Measurements from ENCODE around the gene PCDHGB4.
"Not testable (repeated sequence)": the region's sequence is repeated elsewhere in the genome, so short reads cannot be mapped to it uniquely, and the experiment has no call there.

PCDHGB4 gene

DNA sequence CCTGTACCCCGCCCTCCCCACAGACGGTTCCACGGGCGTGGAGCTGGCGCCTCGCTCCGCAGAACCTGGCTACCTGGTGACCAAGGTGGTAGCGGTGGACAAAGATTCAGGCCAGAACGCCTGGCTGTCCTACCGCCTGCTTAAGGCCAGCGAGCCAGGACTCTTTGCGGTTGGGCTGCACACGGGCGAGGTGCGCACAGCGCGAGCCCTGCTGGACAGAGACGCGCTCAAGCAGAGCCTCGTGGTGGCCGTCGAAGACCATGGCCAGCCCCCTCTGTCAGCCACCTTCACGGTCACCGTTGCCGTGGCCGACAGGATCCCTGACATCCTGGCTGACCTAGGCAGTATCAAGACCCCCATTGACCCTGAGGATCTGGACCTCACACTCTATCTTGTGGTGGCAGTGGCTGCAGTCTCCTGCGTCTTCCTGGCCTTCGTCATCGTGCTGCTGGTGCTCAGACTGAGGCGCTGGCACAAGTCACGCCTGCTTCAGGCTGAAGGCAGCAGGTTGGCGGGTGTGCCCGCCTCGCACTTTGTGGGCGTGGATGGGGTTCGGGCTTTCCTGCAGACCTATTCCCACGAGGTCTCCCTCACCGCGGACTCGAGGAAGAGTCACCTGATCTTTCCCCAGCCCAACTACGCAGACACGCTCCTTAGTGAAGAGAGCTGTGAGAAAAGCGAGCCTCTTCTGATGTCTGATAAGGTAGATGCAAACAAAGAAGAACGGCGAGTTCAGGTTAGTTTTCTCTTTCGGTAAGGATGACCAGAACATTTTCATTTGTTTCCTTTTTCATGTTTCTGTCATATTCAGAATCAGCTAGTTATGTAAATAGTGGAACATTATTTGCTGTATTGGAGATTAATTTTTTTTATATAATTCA is 21.2 kb upstream of the PCDHGB4 start:
- DNase-seq (ENCODE audit: low read depth in 2 of 2): no peak

DNA sequence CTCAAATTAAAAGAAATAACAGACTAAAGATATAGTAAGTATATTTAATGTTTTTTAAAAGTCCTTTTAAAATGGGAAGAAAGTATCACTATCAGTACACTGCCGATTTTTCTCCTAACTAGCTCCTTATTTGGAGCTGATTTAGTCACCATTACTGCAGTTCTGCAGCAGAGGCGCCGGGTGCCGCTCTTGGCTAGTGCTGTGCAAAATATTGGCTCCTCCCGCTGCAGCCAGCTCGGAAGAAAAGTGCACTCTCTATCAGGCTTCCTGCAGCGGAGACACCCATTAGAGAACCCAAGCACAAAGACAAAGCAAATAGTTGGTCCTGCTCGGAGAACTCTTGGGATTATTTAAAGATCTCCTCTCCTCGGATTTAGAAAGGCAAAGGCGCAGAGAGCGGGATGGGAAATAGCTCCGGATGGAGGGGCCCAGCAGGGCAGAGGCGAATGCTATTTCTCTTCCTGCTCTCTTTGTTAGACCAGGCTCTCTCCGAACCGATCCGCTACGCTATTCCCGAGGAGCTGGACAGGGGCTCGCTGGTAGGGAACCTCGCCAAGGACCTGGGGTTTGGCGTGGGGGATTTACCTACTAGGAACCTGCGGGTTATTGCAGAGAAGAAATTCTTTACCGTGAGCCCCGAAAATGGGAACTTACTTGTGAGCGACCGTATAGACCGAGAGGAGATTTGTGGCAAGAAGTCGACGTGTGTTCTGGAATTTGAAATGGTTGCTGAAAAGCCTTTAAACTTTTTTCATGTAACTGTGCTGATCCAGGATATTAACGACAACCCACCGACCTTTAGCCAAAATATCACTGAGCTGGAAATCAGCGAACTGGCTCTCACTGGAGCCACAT is 17.3 kb upstream of the PCDHGB4 start, which contains the start of gene PCDHGB3:
Gene PCDHGB3, plus strand, starts transcription at position 249 of the 855 bp plus-strand sequence. Its CDS starts 153 bp downstream, at position 402.
- DNase-seq (ENCODE audit: low read depth in 2 of 2): no peak

DNA sequence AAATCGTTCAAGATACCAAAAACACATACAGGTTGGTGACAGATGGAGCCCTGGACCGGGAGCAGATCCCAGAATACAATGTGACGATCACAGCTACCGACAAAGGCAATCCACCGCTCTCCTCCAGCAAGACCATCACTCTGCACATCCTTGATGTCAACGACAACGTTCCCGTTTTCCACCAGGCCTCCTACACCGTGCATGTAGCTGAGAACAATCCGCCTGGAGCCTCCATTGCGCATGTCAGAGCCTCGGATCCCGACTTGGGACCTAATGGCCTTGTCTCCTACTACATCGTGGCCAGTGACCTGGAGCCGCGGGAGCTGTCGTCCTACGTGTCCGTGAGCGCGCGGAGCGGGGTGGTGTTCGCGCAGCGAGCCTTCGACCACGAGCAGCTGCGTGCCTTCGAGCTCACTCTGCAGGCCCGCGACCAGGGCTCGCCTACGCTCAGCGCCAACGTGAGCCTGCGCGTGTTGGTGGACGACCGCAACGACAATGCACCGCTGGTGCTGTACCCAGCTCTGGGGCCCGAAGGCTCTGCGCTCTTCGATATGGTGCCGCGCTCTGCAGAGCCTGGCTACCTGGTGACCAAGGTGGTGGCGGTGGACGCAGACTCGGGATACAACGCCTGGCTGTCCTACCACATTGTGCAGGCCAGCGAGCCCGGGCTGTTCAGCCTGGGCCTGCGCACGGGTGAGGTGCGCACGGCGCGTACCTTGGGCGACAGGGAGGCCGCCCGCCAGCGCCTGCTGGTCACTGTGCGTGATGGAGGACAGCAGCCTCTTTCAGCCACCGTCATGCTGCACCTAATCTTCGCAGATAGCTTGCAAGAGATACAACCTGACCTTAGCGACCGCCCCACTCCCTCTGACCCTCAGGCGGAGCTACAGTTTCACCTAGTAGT is 15.7 kb upstream of the PCDHGB4 start:
- DNase-seq (ENCODE audit: low read depth in 2 of 2): no peak

DNA sequence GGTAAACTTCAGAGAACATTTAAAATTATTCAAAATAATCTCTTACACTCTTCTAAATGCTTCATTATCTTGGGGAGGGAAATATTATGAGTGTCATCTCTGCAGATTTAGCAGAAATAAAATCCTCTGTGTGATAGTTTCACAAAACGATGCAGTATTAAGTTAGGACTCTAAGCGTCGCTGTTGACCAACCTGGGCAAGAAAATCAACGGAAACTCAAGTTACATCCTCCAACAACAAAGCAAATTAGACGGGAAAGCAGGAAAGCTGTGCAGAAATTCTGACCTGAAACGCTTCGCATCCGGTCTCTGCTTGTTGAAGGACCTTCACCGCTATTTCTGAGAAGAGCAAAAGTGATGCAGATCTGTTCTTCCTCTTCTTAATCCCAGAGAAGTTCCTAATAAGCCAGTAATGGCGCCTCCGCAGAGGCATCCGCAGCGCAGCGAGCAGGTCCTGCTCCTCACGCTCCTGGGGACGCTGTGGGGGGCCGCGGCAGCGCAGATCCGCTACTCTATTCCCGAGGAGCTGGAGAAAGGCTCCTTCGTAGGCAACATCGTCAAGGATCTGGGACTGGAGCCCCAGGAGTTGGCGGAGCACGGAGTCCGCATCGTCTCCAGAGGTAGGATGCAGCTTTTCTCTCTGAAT is 13.7 kb upstream of the PCDHGB4 start, which contains the start of gene PCDHGA6:
Gene PCDHGA6, plus strand, starts transcription at position 219 of the 645 bp plus-strand sequence. Its CDS starts 193 bp downstream, at position 412.
- DNase-seq (ENCODE audit: low read depth in 2 of 2): no peak

DNA sequence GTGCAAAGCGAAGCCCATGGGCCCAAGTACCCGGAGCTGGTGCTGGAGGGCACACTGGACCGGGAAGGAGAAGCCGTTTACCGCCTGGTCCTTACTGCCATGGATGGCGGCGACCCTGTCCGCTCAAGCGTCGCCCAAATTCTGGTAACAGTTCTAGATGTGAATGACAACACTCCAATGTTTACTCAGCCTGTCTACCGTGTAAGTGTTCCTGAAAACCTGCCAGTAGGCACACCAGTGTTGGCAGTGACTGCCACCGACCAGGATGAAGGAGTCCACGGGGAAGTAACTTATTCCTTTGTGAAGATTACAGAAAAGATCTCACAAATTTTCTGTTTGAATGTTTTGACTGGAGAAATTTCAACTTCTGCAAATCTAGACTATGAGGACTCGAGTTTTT is 12.9 kb upstream of the PCDHGB4 start:
- no peak for DNase-seq (ENCODE audit: low read depth in 2 of 2)

DNA sequence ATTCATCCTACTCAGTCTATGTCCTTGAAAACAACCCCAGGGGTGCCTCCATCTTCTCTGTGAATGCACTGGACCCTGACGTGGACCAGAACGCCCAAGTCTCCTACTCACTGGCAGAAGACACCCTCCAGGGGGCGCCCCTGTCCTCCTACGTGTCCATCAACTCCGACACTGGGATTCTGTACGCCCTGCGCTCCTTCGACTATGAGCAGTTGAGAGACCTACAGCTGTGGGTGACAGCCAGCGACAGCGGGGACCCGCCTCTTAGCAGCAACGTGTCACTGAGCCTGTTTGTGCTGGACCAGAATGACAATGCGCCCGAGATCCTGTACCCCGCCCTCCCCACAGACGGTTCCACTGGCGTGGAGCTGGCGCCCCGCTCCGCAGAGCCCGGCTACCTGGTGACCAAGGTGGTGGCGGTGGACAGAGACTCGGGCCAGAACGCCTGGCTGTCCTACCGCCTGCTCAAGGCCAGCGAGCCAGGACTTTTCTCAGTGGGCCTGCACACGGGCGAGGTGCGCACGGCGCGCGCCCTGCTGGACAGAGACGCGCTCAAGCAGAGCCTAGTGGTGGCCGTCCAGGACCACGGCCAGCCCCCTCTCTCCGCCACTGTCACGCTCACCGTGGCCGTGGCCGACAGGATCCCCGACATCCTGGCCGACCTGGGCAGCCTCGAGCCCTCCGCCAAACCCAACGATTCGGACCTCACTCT is 11.9 kb upstream of the PCDHGB4 start:
- DNase-seq (ENCODE audit: low read depth in 2 of 2): not testable (repeated sequence)

DNA sequence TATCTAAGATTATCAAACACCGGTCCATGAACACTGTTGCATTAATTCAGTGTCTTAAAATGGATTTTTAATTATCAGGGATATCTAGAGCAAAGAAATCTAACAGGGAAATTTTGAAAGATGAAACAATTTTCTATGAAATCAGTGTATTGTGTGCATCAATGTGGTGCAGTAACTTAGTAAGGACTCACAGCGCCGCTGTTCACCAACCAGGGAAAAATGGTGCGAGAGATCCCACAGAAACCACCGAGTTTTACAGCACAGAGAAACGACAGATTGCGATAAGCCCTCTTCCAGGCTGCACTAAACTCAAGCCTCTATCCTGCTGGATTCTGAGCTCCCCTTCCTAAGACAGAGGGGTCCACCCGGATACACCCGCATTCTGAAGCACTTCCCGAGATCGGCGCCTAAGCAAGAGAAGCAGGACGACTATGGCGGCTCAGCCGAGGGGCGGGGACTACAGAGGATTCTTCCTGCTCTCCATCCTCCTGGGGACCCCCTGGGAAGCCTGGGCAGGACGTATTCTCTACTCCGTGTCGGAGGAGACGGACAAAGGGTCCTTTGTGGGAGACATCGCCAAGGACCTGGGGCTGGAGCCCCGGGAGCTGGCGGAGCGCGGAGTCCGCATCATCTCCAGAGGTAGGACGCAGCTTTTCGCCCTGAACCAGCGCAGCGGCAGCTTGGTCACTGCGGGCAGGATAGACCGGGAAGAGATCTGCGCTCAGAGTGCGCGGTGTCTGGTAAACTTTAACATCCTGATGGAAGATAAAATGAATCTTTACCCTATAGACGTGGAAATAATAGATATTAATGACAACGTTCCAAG is 4.8 kb upstream of the PCDHGB4 start, which contains the start of gene PCDHGA7:
Gene PCDHGA7, plus strand, starts transcription at position 274 of the 826 bp plus-strand sequence. Its CDS starts 158 bp downstream, at position 432.
- no peak for DNase-seq (ENCODE audit: low read depth in 2 of 2)

DNA sequence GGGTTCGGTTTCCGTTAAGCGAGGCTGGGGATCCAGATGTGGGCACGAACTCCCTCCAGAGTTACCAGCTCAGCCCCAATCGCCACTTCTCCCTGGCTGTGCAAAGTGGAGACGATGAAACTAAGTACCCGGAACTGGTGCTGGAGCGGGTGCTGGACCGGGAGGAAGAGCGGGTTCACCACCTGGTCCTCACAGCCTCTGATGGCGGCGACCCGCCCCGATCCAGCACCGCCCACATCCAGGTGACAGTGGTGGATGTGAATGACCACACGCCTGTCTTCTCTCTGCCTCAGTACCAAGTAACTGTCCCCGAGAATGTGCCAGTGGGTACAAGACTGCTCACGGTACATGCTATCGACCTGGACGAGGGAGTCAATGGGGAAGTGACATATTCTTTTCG is 4.2 kb upstream of the PCDHGB4 start:
- no peak for DNase-seq (ENCODE audit: low read depth in 2 of 2)

DNA sequence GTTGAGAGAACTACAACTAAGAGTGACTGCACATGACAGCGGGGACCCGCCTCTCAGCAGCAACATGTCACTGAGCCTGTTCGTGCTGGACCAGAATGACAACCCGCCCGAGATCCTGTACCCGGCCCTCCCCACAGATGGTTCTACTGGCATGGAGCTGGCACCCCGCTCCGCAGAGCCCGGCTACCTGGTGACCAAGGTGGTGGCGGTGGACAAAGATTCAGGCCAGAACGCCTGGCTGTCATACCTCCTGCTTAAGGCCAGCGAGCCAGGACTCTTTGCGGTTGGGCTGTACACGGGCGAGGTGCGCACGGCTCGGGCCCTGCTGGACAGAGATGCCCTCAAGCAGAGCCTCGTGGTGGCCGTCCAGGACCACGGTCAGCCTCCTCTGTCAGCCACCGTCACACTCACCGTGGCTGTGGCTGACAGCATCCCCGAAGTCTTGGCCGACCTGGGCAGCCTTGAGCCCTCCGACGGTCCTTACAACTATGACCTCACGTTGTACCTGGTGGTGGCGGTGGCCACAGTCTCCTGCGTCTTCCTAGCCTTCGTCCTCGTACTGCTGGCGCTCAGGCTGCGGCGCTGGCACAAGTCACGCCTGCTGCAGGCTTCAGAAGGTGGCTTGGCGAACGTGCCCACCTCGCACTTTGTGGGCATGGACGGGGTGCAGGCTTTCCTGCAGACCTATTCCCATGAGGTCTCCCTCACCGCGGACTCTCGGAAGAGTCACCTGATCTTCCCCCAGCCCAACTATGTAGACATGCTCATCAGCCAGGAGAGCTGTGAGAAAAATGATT is 2.8 kb upstream of the PCDHGB4 start:
- DNase-seq (ENCODE audit: low read depth in 2 of 2): no peak

DNA sequence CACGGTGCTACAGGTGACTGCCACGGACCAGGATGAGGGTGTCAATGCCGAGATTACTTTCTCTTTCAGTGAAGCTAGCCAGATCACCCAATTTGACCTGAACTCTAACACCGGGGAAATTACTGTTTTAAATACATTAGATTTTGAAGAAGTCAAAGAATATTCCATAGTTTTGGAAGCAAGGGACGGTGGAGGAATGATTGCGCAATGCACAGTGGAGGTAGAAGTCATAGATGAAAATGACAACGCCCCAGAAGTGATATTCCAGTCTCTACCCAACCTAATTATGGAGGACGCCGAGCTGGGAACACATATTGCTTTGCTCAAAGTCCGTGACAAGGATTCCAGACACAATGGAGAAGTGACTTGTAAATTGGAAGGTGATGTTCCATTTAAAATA is 1.2 kb downstream of the PCDHGB4 start:
- no peak for DNase-seq (ENCODE audit: low read depth in 2 of 2)

DNA sequence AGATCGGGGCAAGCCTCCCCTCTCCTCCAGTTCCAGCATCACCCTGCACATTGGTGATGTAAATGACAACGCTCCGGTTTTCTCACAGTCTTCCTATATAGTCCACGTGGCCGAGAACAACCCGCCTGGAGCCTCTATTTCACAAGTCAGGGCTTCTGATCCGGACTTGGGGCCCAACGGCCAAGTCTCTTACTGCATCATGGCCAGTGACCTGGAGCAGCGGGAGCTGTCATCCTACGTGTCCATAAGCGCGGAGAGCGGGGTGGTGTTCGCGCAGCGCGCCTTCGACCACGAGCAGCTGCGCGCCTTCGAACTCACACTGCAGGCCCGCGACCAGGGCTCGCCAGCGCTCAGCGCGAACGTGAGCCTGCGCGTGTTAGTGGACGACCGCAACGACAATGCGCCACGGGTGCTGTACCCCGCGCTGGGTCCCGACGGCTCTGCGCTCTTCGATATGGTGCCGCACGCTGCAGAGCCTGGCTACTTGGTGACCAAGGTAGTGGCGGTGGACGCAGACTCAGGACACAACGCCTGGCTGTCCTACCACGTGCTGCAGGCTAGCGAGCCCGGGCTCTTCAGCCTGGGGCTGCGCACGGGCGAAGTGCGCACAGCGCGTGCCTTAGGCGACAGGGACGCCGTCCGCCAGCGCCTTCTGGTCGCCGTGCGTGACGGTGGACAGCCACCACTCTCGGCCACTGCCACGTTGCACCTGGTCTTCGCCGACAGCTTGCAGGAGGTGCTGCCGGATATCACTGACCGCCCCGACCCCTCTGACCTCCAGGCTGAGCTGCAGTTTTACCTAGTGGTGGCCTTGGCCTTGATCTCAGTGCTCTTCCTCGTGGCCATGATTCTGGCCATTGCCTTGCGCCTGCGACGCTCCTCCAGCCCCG is 1.9 kb downstream of the PCDHGB4 start:
- DNase-seq (ENCODE audit: low read depth in 2 of 2): no peak

DNA sequence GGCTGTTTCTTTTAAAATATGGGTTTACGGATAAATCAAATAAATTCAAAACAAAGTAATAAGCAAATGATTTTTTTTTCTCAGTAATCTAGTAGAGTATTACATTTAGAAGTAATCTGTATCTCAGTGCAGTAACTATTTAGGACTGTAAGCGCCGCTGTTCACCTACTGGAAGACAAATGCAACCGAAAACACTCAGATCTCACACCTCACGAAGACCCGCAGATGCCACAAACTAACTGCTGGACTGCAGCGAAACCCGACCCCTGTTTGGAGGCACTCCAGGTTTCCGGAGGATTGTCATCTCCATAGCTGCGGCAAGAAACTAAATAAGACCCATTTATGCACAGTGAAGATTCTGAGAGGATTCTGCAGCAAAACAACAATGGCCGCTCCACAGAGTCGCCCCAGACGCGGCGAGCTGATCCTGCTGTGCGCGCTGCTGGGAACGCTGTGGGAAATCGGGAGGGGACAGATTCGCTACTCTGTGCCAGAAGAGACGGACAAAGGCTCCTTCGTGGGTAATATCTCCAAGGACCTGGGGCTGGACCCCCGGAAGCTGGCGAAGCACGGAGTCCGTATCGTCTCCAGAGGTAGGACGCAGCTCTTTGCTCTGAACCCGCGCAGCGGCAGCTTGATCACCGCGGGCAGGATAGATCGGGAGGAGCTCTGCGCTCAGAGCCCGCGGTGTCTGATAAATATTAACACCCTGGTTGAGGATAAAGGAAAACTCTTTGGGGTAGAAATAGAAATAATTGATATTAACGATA is 5.1 kb downstream of the PCDHGB4 start, which contains the start of gene PCDHGA8:
Gene PCDHGA8, plus strand, starts transcription at position 205 of the 770 bp plus-strand sequence. Its CDS starts 181 bp downstream, at position 386.
- no peak for DNase-seq (ENCODE audit: low read depth in 2 of 2)

DNA sequence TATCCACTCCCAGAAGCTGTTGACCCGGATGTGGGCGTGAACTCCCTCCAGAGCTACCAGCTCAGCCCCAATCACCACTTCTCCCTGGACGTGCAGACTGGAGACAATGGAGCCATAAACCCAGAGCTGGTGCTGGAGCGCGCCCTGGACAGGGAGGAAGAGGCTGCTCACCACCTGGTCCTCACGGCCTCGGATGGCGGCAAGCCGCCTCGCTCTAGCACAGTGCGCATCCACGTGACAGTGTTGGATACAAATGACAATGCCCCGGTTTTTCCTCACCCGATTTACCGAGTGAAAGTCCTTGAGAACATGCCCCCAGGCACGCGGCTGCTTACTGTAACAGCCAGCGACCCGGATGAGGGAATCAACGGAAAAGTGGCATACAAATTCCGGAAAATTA is 5.8 kb downstream of the PCDHGB4 start:
- no peak for DNase-seq (ENCODE audit: low read depth in 2 of 2)

DNA sequence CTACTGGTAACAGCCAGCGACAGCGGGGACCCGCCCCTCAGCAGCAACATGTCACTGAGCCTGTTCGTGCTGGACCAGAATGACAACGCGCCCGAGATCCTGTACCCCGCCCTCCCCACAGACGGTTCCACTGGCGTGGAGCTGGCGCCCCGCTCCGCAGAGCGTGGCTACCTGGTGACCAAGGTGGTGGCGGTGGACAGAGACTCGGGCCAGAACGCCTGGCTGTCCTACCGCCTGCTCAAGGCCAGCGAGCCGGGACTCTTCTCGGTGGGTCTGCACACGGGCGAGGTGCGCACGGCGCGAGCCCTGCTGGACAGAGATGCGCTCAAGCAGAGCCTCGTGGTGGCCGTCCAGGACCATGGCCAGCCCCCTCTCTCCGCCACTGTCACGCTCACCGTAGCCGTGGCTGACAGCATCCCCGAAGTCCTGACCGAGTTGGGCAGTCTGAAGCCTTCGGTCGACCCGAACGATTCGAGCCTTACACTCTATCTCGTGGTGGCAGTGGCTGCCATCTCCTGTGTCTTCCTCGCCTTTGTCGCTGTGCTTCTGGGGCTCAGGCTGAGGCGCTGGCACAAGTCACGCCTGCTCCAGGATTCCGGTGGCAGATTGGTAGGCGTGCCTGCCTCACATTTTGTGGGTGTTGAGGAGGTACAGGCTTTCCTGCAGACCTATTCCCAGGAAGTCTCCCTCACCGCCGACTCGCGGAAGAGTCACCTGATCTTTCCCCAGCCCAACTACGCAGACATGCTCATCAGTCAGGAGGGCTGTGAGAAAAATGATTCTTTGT is 7.1 kb downstream of the PCDHGB4 start:
- not testable (repeated sequence) for DNase-seq (ENCODE audit: low read depth in 2 of 2)

DNA sequence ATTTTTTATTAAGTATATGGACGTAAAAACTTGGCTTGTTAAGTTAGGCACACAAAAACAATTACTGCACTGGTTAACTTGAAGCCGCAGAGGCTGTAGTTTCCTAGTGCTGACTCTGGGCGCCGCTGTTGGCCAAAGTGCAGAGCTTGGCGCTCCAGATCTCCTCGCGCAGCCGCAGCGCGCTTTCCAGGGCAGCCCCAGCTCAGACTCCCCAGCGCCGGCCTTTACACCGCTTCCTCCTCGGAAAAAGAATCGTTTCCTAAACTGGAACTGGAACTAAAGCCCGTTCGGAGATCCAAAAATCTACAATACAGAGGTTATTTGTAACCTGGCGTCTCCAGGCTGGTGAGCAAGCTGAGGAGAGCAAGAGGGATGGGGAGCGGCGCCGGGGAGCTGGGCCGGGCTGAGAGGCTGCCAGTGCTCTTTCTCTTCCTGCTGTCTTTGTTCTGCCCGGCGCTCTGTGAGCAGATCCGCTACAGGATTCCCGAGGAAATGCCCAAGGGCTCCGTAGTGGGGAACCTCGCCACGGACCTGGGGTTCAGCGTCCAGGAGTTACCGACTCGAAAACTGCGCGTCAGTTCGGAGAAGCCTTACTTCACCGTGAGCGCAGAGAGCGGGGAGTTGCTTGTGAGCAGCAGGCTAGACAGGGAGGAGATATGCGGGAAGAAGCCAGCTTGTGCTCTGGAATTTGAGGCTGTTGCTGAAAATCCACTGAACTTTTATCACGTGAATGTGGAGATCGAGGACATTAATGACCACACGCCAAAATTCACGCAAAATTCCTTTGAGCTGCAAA is 10.5 kb downstream of the PCDHGB4 start, which contains the start of gene PCDHGB5:
Gene PCDHGB5, plus strand, starts transcription at position 192 of the 796 bp plus-strand sequence. Its CDS starts 181 bp downstream, at position 373.
- DNase-seq (ENCODE audit: low read depth in 2 of 2): not testable (repeated sequence)
